HEK293 (cell line): ENCODE results near the gene SUFU.

ENCODE experiments used
- CTCF ChIP-seq: fragments of 450-650 bp; formaldehyde crosslinking; IDR thresholded peaks from 2 replicates; pipeline ENCODE4 v1.5.1; 2016; ENCODE audit warnings: missing biosample characterization, missing genetic modification characterization
- PBX3 ChIP-seq: sonication (generic); formaldehyde crosslinking; IDR thresholded peaks from 2 replicates; pipeline ENCODE4 v1.8.1; 2022; ENCODE audit warnings: mild to moderate bottlenecking, moderate library complexity, missing genetic modification reagents
- REST ChIP-seq: fragments of 450-650 bp; formaldehyde crosslinking; IDR thresholded peaks from 2 replicates; pipeline ENCODE4 v1.5.1; 2016; ENCODE audit warnings: missing biosample characterization, missing genetic modification characterization
- SP2 ChIP-seq: fragments of 450-650 bp; formaldehyde crosslinking; IDR thresholded peaks from 2 replicates; pipeline ENCODE4 v1.5.1; 2016; ENCODE audit warnings: missing biosample characterization, missing genetic modification characterization
- TCF7L2 ChIP-seq: IDR thresholded peaks from 2 replicates; pipeline ENCODE4 v1.6.1; 2011; ENCODE audit warnings: low read depth, mild to moderate bottlenecking, inconsistent platforms, low read length, moderate library complexity, borderline replicate concordance
- ZBTB48 ChIP-seq: fragments of 450-650 bp; formaldehyde crosslinking; IDR thresholded peaks from 2 replicates; pipeline ENCODE4 v1.5.1; 2016; ENCODE audit warnings: missing biosample characterization, missing genetic modification characterization
- ZBTB8A ChIP-seq: fragments of 450-650 bp; formaldehyde crosslinking; IDR thresholded peaks from 2 replicates; pipeline ENCODE4 v1.5.1; 2016; ENCODE audit warnings: missing biosample characterization, missing genetic modification characterization
- ZNF174 ChIP-seq: fragments of 450-650 bp; formaldehyde crosslinking; IDR thresholded peaks from 2 replicates; pipeline ENCODE4 v1.5.0; 2017; ENCODE audit warnings: missing biosample characterization, mild to moderate bottlenecking, missing genetic modification characterization
- ZNF302 ChIP-seq: fragments of 450-650 bp; formaldehyde crosslinking; IDR thresholded peaks from 2 replicates; pipeline ENCODE4 v1.5.1; 2016; ENCODE audit warnings: missing biosample characterization, missing genetic modification characterization, low read depth
- ZNF362 ChIP-seq: fragments of 450-650 bp; formaldehyde crosslinking; IDR thresholded peaks from 2 replicates; pipeline ENCODE4 v1.5.1; 2016; ENCODE audit warnings: missing biosample characterization, missing genetic modification characterization
- ZNF423 ChIP-seq: fragments of 450-650 bp; formaldehyde crosslinking; IDR thresholded peaks from 2 replicates; pipeline ENCODE4 v1.5.1; 2016; ENCODE audit warnings: missing biosample characterization, missing genetic modification characterization
- ZNF585B ChIP-seq: fragments of 450-650 bp; formaldehyde crosslinking; IDR thresholded peaks from 2 replicates; pipeline ENCODE4 v1.5.1; 2016; ENCODE audit warnings: missing biosample characterization, missing genetic modification characterization
- ZNF610 ChIP-seq: fragments of 450-650 bp; formaldehyde crosslinking; IDR thresholded peaks from 2 replicates; pipeline ENCODE4 v1.5.1; 2016; ENCODE audit warnings: missing biosample characterization, missing genetic modification characterization, borderline replicate concordance
- ZNF792 ChIP-seq: fragments of 450-650 bp; formaldehyde crosslinking; IDR thresholded peaks from 2 replicates; pipeline ENCODE4 v1.5.1; 2016; ENCODE audit warnings: missing biosample characterization, missing genetic modification characterization

GRCh38 chr10:102585026-102585425, 81.3 kb downstream of the SUFU start:
- TF ChIP-seq ZBTB8A (no peak), ZNF610 (no peak), CTCF (no peak), PBX3 (no peak), ZNF585B (tag by site-specific recombination) (no peak), REST (tag by site-specific recombination) (no peak), ZBTB48 (tag by site-specific recombination) (no peak), ZNF302 (tag by site-specific recombination) (no peak), ZNF362 (no peak), TCF7L2 (no peak), SP2 (no peak), ZNF174 (no peak), ZNF792 (tag by site-specific recombination) (no peak), ZNF423 (tag by site-specific recombination) (no peak)
